Erythroblast (primary cell): ENCODE measurements around the gene NOM1.

Experiments used
- DNase-seq, 2 experiments: peaks; one replicate each; lab custom pipeline; 2025; lab: John Stamatoyannopoulos, UW
- GATA1 ChIP-seq: IDR thresholded peaks from 2 replicates; pipeline ENCODE4 v1.6.1; 2011; ENCODE audit warnings: low read depth, mild to moderate bottlenecking, control low read depth, low read length, moderate library complexity
- POLR2A ChIP-seq: IDR thresholded peaks from 2 replicates; pipeline ENCODE4 v1.6.1; 2011; ENCODE audit warnings: mild to moderate bottlenecking, low read length

Gene NOM1

DNA sequence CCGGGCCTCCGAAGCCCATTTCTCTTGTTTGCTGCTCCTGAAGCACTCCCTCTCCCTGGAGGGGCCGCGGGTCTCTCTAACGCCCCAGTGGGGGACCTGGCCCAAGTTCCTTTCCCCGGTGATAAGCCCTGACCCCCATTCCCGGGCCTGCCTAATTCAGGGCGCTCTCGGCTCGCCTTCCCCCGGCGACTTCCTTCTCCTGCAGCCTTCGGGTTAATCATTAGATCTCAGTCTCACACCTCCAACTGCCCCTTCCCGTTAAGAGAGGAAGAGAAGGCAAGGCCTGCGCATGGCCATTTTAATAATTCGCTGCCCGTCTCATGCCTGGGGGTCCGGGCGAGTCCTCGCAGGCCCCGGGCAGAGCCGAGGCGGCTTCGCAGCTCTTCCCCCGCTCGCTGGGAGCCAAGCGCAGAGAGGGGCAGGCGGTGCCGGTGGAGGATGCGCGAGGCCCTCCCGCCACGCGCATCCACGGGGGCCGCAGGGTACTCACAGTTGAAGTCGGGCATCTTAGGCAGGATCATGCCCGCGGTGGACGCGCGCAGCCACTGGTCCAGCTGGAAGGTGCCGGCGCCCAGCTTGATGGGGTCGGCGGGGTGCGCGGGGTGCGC is 59.8 kb downstream of the NOM1 start:
- TF ChIP-seq POLR2A: no peak
- no peak for TF ChIP-seq GATA1
- no peak for DNase-seq

DNA sequence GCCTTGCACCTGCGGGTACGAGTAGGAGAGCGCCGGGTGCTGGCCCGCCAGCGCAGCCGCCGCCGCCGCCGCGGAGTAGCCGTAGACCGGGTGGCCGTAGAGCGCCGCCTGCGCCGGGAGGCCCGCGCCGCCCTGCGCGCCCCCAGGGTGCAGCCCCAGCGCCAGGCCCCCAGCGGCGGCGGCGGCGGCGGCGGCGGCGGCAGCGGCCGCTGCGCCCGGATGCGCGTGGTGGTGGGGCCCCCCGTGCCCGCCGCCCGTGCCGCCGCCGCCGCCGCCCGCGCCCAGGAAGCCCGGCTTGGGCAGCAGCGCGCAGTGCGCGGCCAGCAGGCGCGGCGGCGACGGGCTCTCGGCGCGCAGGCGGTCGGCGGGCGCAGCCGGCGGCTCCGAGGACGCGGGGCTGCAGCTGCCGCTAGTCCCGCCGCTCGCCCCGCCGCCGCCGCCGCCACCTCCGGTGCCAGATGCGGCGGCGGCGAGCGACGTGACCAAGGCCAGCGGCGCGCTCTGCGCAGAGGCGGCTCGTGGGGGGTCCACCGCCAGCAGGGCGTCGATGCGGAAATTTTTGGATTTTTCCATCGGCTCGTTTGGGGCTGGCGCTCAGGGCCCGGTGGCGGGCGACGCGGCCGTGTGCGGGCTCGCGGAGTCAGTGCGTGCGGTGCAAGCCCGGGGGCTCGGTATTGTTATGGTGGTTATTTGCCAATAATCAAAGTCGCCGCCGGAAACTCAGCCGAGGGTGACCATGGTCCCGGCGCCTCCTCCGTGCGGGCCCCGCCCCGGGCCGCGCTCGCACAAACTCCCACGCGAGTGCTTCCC is 60.5 kb downstream of the NOM1 start:
- DNase-seq: peak in 1 of 2 experiments; percentile 27
- TF ChIP-seq POLR2A (no peak), GATA1 (no peak)

DNA sequence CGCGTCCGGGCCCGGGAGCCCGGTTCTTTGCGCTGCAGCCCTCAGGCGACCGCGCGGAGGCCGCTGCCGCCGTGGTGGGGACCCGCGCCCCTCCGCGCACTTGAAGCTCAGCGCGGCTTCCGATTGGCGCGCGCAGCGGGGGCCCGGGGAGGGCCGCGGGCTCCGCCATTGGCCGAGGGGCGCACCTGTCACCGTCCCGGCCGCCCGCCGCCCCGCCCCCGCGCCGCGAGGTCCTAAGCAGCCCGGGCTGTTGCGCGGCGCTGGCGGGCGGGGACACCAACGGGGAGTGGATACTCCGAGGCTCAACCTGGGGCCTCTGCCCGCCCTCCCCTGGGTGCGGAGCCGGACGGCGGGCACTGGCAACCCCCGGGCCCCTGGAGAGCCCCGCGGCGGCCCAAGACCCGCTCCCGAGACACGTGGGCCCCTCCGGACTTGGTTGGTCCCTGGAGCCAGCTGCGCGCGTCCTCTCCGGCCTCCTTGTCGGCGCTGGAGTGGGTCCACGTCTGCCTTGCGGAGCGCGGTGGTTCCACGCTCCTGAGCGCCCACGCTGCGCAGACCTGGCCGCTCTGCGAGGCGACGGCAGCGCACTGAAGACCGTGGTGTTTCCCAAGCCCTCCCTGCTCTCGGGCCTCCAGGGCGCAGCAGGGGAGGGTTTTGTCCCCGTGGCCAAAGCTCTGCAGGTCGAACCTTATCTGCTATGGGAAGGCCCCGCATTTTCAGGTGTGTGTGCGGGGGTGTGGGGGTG is 61.2 kb downstream of the NOM1 start, which contains the start of gene MNX1:
TSS of gene MNX1 (minus strand) at position 76 of the 745 bp plus-strand sequence. CDS start 313 bp downstream, outside the sequence.
- peak; percentile 53 to 65 for DNase-seq
- no peak for TF ChIP-seq GATA1
- no peak for TF ChIP-seq POLR2A

DNA sequence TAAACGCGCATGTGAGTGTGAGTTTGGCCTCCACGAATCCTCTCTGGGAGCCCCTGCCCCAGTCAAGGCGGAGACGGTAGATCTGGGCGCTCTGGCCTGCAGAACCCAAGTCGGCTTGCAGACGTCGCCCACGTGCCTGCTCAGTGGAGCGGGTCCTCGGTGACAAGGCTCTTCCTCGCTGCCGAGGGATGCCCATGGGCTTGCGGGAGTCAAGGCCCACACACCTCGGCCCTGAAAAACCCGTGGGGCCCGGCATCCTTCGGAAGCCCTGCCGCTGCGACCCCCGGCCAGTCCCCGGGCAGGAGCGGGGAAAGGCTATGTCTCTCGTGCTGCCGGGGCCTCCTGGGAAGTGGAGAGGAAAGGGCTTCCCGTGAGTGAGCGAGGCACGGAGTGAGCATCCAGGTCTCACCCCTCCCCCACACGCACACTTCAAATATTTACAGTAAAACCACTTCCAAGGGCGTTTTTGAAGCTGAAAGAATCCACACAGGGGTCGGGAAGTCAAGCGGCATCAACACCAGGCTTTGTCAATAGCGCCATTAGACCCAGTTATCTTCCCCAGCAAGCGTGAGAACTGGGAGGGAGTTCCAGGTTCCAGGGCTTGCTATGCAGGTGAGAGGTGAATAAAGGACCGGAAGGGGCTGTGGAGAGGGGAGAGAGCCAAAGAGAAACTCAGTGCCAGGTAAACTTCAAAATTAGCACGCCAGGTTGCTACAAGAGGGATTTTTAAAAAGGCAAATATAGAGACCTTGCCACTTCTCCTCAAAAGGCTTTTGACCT is 62.0 kb downstream of the NOM1 start:
- TF ChIP-seq POLR2A: no peak
- no peak for TF ChIP-seq GATA1
- no peak for DNase-seq

DNA sequence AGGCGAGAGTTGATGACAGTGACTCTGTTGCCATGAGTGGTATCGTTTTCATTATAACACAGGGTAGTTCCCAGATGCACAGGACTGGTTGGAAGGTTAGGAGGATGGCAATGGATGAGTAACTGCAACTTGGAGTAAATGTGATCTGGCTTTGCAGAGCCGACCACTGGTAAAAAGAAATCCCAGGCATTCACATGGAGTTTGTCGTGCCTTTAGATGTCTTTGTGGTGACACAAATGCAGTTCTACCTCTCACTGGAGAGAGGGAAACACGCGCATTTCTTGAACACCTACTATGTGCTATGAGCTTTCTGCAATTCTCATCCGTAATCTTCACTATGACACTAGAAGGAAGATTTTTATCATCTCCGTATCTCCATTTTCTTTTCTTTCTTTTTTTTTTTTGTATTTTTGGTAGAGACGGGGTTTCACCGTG is 62.6 kb downstream of the NOM1 start:
- no peak for TF ChIP-seq GATA1
- DNase-seq: no peak

DNA sequence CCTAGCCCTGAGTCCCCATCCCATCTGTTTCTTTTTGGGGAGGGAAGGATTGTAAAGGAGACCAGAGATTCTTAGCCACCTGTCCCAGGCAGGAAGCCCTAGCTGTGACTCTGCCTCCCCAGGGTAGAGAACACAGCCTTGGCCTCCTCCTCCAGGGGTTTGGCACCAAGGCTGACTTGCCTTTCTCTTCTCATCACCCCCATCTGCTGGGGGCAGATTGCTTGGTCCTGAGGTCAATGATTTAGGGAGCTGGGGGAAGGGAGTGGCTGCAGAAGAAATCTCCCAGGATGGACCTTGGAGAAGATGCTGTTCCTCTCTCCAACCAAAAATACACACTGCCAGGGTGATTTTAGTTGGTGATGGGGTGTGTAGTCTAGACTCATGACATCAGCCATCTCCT is 63.6 kb downstream of the NOM1 start:
- no peak for DNase-seq
- TF ChIP-seq POLR2A: no peak

- no peak for TF ChIP-seq POLR2A
- no peak for TF ChIP-seq GATA1
- DNase-seq: no peak
Measured at GRCh38 chr7:157013602-157014549, 64.4 kb downstream of the NOM1 start.

DNA sequence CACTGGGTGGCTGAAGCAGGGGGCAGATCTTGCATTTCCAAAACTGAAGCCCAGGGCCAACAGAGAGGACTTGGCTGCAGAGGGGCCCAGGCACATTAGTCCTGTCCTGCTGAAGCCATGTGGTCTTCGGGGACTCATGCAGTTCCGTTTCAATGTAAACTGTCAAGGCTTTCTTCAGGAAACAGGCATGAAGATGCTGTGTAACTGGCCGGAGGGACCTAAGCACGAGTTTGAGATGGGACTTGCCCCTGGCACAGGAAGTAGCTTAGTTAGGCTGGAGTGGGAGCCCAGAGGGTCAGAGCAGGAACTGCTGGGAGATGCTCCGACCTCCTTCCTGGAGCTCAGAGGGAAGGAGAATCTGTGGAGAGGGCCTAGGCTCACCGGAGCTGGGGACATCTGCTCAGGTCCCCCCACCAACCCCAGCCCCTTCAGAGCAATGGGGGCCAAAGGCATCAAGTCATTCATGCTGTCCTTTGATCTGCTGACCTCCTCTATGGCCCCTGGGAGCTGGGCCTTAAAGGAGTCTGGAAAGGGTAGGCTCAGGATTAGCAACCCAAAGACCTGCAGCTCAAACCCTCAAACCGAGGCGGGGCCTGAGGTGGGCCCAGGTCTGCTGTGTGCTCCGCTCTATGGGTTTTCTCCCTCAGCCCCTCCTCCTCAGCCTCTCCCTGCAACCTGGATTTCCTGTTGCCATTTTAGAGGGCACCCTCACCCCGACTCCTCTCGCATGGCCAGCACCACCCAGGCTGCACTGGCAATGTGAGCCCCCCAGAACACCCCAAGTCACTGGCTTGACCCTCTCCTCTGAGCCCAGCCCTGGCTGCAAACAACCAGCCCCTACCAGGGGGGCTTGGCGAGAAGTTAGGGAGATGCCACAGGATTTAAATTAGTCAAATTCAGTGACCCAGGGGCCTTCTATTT is 65.4 kb downstream of the NOM1 start:
- DNase-seq: no peak
- no peak for TF ChIP-seq POLR2A
- TF ChIP-seq GATA1: no peak

GRCh38 chr7:157016024-157016351 is 66.5 kb downstream of the NOM1 start:
- DNase-seq: no peak
- TF ChIP-seq GATA1: no peak
- no peak for TF ChIP-seq POLR2A

DNA sequence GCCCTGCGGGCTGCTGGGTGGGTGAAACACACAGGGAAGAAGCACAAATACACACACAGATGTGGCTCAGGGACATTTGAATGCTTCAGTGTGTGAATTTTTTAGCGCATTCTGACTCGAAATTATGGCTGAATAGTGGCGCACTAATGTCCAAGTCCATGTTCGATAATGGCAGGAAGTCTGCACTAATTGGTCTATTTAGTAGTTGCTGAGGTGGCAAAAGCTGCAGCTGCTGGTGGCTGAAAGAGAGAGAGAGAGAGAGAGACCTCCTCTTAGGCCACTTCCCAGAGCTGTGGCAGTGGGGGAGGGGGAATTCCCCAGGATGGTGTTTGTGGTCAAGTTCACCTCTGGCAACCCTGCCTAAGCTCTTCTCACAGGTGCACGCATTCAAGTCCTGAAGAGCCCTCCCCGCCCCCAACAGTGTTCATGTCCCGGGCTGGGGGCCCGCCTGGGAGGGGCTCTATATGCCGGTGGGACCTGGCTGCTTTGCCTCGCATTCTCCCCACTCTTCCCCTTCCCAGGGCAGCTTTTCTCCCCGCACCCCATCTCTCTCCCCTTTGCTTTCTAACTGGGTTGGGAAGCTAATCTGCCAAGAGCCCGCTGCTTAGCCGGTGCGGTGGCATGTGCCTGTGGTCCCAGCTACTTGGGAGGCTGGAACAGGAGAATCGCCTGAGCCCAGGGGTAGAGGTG is 67.0 kb downstream of the NOM1 start:
- TF ChIP-seq POLR2A (no peak), GATA1 (no peak)
- no peak for DNase-seq

DNA sequence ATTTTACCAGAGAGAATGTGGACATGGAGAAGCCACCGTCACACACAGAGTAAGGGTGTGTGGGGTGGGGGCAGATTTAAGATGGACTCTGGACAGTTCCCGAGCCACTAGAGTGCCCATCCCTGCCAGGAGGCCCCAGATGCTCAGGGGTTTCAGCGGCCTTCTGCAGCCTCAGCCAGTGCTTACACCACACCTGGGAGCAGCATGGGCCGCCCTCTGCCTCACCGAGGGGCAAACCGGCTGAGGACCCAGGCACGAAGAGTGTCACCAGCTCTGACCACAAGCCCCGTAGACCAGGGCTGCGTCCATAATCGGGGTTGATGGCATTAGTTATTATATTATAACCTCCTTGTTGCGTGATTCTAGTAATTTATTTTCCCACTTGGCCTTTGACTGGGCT is 67.6 kb downstream of the NOM1 start:
- no peak for DNase-seq
- no peak for TF ChIP-seq POLR2A
- TF ChIP-seq GATA1: no peak
